ENCODE results near the gene APPL2.

The APPL2 gene

GRCh38 chr12:105141320-105141922 is 94.6 kb downstream of the APPL2 start:
- no peak for DNase-seq (ENCODE audit: low read depth)
- TF ChIP-seq, protein P1, sequence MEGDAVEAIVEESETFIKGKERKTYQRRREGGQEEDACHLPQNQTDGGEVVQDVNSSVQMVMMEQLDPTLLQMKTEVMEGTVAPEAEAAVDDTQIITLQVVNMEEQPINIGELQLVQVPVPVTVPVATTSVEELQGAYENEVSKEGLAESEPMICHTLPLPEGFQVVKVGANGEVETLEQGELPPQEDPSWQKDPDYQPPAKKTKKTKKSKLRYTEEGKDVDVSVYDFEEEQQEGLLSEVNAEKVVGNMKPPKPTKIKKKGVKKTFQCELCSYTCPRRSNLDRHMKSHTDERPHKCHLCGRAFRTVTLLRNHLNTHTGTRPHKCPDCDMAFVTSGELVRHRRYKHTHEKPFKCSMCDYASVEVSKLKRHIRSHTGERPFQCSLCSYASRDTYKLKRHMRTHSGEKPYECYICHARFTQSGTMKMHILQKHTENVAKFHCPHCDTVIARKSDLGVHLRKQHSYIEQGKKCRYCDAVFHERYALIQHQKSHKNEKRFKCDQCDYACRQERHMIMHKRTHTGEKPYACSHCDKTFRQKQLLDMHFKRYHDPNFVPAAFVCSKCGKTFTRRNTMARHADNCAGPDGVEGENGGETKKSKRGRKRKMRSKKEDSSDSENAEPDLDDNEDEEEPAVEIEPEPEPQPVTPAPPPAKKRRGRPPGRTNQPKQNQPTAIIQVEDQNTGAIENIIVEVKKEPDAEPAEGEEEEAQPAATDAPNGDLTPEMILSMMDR (IDR thresholded peaks at IDR 0.05; ENCODE audit: insufficient read depth, low read depth, low read length, missing control alignments) = no peak
- H3K4me3 ChIP-seq (ENCODE audit: low read length) = no peak overlapping the region

DNA sequence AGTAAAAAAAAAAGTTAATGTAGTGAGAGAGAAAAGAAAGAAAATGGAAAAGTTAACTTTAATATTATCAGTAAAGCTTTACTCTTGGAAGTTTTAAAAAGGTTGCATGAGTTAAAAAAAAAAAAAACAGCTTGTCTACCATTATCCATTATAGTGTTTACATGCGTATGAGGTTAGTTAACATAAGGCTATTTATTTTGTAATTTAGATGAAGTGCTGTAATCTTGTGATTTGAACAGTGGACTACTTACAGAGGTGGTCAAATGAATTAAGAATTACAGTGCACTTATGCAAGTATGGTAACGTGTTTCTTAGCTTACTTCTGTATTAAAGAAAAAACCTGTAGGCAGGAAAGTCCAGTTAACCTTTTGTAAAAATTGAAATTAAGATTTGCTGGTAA is 97.7 kb downstream of the APPL2 start:
- no peak overlapping the region for H3K4me3 ChIP-seq (ENCODE audit: low read length)
- DNase-seq (ENCODE audit: low read depth) = no peak
- TF ChIP-seq, protein P1 (IDR thresholded peaks at IDR 0.05; ENCODE audit: insufficient read depth, low read depth, low read length, missing control alignments) = no peak
